ENCODE data around the gene DLGAP1. TPM values are rescaled to one million over a fixed set of nuclear protein-coding genes. Genes with fewer than 3 reads are reported as not detected.
A peak's percentile ranks its signal among the peaks of the same experiment; 100 is the strongest.

The DLGAP1 gene
- total and polyA plus RNA-seq, 2 of the 4 experiments (the other 2 are of a cell fraction), result under 0.01 to 0.09 TPM

DNA sequence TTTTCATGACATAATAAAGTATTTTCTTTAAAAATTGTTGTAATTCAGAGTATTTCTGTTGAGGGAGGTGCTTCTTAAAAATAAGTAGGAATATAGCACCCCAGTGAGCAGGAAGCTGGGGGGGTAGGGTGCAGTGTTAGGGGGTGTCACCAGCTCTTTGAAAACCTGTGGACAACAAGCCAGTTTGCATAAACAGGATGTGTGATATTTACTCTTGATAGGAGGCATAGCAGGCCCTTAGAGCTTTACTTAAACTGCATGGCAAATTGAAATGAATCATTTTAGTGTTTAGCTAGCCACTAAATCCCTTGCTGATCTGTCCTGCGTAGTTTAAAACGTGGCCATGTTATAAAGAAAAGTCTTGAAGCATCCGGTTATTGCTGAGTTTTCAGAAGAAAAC lies 996.7 kb downstream of the DLGAP1 start:
- Histone ChIP-seq H3K23ac (ENCODE audit: low read depth, low read length) (peak overlapping the region; percentile 40; the same call in 1 of the 2 replicates), H4K91ac (ENCODE audit: insufficient read depth, low read depth, low read length) (no peak overlapping the region), H3K56ac (ENCODE audit: extremely low read depth, insufficient read depth, low read length) (no peak overlapping the region), H2BK15ac (ENCODE audit: low read depth, low read length) (no peak overlapping the region), H3K9me1 (ENCODE audit: insufficient read depth, low read length) (peaks cover 13% of the 10 kb centered on the region), H3K79me1 (ENCODE audit: low read depth in 1 of 2, low read length in 2 of 2) (peaks cover 18 to 50% of the 10 kb centered on the region in 2 experiments), H3K27ac (ENCODE audit: insufficient read depth, low read length) (no peak overlapping the region), H2BK5ac (ENCODE audit: low read depth, low read length, poor library complexity, severe bottlenecking) (peak overlapping the region; percentile 47), H2BK120ac (ENCODE audit: low read depth, low read length) (no peak overlapping the region), H2AK9ac (replicated peaks; ENCODE audit: low read depth, low read length, poor library complexity) (no peak overlapping the region), H4K5ac (ENCODE audit: low read depth, low read length) (no peak overlapping the region), H3K14ac (replicated peaks; ENCODE audit: low read depth, low read length) (peak overlapping the region; percentile 40; the same call in 1 of the 2 replicates), H3K27me3 (ENCODE audit: control insufficient read depth, insufficient read depth, low read length) (no peaks in the 10 kb centered on the region), H2BK20ac (ENCODE audit: low read depth, low read length) (no peak overlapping the region), H3K4ac (ENCODE audit: low read depth, low read length) (no peak overlapping the region), H3K9me3 (ENCODE audit: control insufficient read depth, insufficient read depth, low read length) (no peaks in the 10 kb centered on the region; the same call in 1 of the 2 replicates), H3K9ac (ENCODE audit: low read depth, low read length) (no peak overlapping the region), H3K4me1 (ENCODE audit: control insufficient read depth, insufficient read depth, low read length) (peaks cover 16% of the 10 kb centered on the region), H3K36me3 (ENCODE audit: control insufficient read depth, insufficient read depth, low read length) (peaks cover 27% of the 10 kb centered on the region), H2AFZ (replicated peaks; ENCODE audit: low read length, poor library complexity) (no peak overlapping the region), H2AK5ac (ENCODE audit: low read depth, low read length) (no peak overlapping the region), H3K4me3 (ENCODE audit: insufficient read depth, low read depth, low read length) (no peak overlapping the region), H3K18ac (ENCODE audit: low read depth, low read length) (no peak overlapping the region), H4K8ac (ENCODE audit: low read depth in 2 of 2, low read length in 2 of 2) (no peak overlapping the region), H4K20me1 (ENCODE audit: insufficient read depth, low read length) (peaks cover 47% of the 10 kb centered on the region), H3K4me2 (ENCODE audit: low read depth, low read length) (peak overlapping the region; percentile 29)
- dilution Hi-C loops (cut with HindIII; ENCODE audit: low sequenced_read_pairs, unreplicated experiment), result no loop called here
- ChIA-PET CTCF (interaction anchor here (0.7 kb wide), 1 partner anchor 206 kb away, joined by 3 read pairs; no protein-coding TSS in a partner anchor), POLR2A (ENCODE audit: unreplicated experiment) (no interaction called here)
- TF ChIP-seq POLR2A (IDR thresholded peaks at IDR 0.05; ENCODE audit: low read depth, low read length) (0 out of 2 replicates have a peak, but pooled peaks have one; percentile 14), MXI1 (IDR thresholded peaks at IDR 0.05; ENCODE audit: borderline replicate concordance, low read depth, low read length) (no peak)
- no peak for ATAC-seq (ENCODE audit: low read depth)
- intact Hi-C loops (cut with micrococcal nuclease), result loop anchor here (10.0 kb wide), 1 partner anchor 524 kb away; no protein-coding TSS in a partner anchor
- in situ Hi-C loops (cut with MboI; ENCODE audit: low sequenced_read_pairs), result no loop called here
- BruUV-seq (replicated peaks), result no TSS peak
- peak; percentile 19 for DNase-seq
- WGBS, 2 experiments (ENCODE audit: extremely low coverage in 2 of 2, insufficient read length in 1 of 2), result no CpG with 5 or more reads among the region's 3 CpGs
